Vagina (tissue), 2 donors: ENCODE results near the gene ADAMTSL3.

Experiments
- CTCF ChIP-seq, 3 experiments: fragments of 450-650 bp in 2 of 3; fragments of 200-600 bp in 1 of 3; sonication (generic) in 1 of 3; IDR thresholded peaks; one replicate each; pipeline ENCODE4 v1.5.1; 2017 to 2019; ENCODE audit warnings: antibody characterized with exemption in 3 of 3, mild to moderate bottlenecking in 2 of 3, moderate library complexity in 2 of 3
- POLR2A ChIP-seq, 2 donors: fragments of 450-650 bp; IDR thresholded peaks; one replicate each; pipeline ENCODE4 v1.6.1; 2017; ENCODE audit warnings: antibody characterized with exemption in 2 of 2, mild to moderate bottlenecking in 2 of 2, moderate library complexity in 2 of 2
- POLR2AphosphoS5 ChIP-seq, 2 donors: sonication (generic); formaldehyde crosslinking; IDR thresholded peaks; one replicate each; pipeline ENCODE4 v1.9.0; 2017; ENCODE audit warnings: antibody characterized with exemption in 2 of 2, mild to moderate bottlenecking in 2 of 2, low read depth in 1 of 2; ENCODE audit not compliant: insufficient read depth in 1 of 2

GRCh38 chr15:83993591-83993990, 339.7 kb downstream of the ADAMTSL3 start:
- no peak for TF ChIP-seq POLR2A (IDR thresholded peaks at IDR 0.05)
- TF ChIP-seq CTCF (IDR thresholded peaks at IDR 0.05), result no peak
- no peak for TF ChIP-seq POLR2AphosphoS5 (IDR thresholded peaks at IDR 0.05; ENCODE audit: insufficient read depth in 1 of 2, low read depth in 1 of 2)
